Activated CD4-positive, CD25-positive, alpha-beta regulatory T cell treated with anti-CD3 and anti-CD28 coated beads, Interleukin-2, amount 50 U/mL, for 16 hours (primary cell): ENCODE data around the gene A1BG.
"Not testable (repeated sequence)": the region's sequence is repeated elsewhere in the genome, so short reads cannot be mapped to it uniquely, and the experiment has no call there.

Source experiments
- DNase-seq: peaks from one replicate; pipeline ENCODE4 v3.0.0-alpha.2; 2020; ENCODE audit warnings: low read depth, low spot score

The A1BG gene

DNA sequence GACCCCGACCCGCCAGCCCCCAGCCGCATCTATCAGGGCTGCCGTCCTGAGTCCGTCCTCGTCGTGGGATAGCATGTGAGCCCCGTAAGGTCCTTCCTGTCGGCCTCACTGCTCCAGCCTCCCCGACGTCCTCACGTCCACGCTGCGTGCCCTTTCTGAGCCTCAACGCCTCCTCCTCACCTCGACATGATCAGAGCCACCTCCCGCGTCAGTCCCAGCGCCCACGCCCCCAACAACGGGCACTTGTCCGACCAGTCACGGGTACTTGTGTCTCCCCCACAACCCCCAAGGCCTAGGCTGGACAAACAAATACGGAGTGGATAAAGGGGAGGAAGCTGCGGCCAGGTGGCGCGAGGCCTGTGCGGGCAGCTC is 8.6 kb upstream of the A1BG start:
- no peak for DNase-seq

DNA sequence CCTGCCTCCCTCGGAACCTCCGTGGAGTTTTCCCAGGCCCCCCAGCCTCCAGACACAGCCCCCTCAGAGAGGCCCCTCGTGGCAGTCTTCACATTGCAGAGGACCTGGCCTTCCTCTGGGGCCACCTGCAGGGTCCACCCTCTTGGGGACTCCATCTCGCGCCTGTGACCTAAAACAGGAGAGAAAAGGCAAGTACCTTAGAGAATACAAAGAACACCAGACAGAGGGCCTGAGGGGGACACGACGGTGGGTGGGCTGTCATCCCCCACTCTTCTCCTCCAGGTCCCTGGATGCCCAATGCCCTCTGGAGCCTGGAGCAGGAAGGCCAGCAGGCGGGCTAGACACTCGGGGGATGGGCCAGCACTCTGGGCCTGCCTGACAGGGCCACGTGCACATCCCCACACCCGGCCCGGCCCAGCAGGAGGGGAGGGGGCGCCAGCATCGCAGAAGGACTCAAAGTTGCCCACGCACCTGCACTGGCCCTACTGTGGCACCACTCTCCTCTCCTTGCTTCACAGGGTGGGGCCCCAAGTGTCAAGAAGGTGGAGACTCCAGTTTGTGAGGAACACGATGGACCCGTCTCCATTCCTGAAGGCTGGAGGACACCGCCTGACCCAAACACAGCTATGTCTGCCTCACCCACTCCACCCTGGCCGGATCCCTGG is 4.3 kb upstream of the A1BG start:
- no peak for DNase-seq

DNA sequence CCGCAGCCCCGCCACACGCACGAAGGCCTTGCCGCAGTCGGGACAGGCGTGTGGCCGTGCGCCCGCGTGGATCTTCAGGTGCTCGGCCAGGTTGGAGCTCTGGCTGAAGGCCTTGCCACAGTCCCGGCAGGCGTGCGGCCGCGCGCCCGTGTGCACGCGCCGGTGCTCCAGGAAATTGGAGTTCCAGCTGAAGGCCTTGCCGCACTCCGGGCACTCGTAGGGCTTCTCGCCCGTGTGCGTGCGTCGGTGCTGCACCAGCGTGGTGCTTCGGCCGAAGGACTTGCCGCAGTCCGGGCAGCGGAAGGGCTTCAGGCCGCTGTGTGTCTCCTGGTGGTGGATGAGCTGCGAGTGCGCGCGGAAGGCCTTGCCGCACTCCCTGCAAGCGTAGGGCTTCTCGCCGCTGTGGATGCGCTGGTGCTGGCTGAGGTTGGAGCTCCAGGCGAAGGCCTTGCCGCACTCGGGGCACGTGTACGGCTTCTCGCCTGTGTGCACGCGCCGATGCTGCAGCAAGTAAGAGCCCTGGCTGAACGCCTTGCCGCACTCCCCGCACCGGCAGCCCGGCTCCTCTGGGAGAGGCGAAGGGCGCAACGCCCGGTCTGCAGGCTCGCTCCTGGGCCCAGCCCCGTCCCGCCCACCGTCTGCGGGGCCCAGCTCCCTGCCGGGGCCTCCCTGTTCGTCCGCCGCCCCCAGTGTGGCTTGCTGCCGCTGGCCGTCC is 3.6 kb upstream of the A1BG start:
- DNase-seq, result no peak

DNA sequence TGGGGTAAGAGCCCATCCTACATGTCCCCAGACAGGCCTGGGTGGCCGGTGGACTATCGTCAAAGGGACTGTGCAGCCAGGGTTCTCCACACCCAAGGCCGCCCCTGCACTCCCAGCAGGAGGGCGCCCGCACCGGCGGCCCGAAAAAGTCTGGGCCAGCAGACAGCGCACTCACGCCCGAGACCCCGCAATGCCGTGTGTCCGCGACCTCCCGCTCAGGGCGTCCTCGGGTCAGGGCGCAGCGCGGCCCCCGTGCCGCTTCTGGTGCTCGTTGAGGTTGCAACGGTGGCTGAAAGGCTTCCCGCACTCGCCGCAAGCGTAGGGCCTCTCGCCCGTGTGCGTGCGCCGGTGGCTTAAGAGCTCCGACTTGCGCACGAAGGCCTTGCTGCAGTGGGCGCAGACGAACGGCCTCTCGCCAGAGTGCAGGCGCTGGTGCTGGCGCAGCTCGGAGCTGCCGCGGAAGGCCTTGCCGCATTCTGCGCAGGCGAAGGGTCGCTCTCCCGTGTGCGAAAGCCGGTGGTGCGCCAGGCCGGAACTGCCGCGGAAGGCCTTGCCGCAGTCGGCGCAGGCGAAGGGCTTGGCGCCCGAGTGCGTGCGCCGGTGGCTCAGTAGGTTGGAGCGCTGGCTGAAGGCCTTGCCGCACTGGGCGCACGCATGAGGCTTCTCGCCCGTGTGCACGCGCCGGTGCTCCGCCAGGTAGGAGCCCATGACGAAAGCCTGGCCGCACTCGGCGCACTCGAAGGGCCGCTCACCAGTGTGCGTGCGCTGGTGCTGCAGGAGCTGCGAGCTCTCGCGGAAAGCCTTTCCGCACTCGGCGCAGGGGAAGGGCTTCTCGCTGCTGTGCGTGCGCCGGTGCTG is 2.8 kb upstream of the A1BG start:
- DNase-seq, result no peak

DNA sequence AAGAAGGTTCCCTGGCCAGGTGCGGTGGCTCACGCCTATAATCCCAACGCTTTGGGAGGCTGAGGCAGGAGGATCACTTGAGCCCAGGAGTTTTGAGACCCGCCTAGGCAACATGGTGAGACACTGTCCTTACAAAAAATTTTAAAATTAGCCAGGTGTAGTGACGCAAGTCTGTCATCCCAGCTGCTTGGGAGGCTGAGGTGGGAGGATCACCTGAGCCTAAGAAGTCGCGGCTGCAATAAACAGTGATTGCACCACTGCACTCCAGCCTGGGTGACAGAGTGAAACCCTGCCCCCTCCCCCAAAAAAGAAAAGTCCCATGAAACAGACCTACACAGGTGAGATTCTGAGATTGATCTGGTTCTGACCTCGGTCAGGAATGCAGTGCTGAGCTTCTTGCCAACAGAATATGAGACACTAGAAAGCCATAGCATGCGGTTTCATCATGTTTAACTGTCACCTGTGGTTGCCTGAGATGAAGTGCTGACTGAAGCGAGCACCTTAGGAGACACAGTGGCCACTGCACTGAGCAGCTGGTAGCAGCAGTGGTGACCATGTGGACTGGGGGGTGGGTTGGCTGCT is 2.0 kb upstream of the A1BG start:
- no peak for DNase-seq

DNA sequence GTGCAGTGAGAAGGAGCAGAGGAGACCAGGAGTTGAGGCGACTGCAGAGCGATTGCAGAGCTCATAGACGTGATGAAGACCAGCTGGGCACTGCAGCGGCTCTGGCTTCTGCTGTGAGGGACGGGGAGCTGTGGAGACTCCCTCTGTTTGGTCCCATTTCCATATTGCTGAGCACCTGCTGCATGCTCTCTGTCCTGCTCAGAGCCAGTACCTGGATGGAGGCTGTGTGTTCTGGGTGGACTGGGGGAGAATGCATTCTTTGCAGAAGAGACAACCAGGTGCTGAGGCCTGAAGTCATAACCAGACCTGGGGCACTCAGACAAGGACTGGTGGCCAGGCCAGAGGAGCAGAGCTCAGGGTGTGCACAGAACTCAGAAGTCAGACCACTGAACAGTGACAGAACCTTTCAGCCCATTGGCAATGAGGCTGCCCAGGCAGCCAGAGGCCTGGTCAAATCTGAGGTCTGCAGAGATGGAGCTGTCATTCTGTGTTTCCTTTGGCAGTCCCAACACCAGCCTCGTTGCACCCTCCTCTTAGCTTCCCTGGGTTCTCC is 1.3 kb upstream of the A1BG start:
- DNase-seq, result no peak

DNA sequence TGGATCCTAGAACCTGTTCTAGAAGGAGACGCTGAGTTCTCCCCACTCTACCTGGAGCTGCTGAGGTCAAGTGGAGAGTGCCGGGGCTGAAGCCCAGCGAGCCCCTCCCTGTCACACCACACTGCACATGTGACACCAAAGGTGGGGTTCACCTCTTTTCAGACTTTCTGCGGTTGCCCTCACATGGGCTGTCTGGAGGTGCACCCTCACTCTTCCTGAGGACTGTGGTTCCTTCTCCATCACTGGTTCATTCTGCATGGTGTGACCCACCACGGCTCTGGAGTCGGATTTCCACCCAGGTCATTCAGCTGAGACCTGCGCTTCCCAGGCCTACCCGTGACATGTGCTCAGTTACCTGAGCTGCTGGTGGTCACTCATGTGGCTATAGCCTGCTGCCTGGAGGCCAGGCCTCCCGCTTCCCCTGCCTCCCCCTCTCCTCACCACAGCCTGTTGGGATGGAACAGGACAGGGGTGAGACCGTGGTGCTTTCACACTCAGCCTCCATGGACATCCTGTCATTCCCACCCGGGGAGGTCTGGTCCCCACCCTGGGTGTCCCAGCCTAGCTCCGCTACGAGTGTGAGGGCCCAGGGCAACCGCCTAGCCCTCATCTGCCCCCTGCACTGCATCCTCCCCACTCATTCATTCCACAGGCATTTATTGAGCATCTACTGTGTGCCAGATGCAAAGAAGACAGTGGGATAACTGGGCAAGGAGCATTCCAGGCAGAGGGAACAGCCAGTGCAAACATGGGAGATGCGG is 605 bp upstream of the A1BG start:
- no peak for DNase-seq

DNA sequence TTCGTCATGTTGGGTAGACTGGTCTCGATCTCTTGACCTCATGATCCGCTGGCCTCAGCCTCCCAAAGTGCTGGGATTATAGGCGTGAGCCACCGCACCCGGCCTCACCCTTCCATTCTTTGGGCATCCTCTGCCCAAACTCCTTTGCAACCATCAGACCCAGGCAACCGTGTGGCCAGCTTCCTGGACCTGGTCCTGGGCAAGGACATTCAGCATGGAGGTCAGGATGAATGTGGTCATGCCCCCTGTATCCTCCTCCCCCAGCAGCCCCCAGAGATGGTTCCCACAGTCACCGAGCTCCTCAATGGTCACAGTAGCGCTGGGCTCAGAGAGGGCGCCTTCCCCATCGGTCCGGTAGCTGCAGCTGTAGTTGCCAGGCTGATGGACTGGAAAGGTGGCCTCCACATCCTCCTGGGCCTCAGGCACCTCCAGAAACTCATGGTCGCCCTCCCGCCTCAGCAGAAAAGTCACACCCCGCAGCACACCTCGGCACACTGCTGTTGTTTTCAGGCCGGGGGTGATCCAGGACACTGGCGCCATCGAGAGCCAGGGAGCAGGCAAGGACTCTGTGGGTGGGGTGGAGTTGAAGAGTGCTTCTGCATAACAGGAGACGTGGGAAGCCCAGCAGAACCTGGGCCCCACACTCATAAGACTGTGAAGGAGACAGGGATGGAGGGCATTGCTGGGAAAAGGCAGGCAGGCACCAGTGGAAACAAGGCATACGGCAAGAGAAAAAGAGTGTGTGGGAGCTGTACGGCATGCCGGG is 1.1 kb downstream of the A1BG start:
- DNase-seq, result no peak

DNA sequence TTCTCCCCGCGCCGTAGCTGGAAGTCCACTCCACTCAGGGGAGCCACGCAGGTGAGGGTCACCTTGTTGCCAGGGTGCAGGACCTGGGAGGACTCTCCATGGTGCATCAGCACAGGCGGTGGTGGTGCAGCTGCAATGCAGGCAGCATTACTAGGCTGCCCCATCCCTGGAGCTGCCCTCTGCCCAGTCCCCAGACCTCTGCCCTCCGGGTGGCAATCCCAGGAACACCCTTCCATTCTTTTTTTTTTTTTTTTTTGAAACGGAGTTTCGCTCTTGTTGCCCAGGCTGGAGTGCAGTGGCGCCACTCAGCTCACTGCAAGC is 1.8 kb downstream of the A1BG start:
- DNase-seq, result no peak

DNA sequence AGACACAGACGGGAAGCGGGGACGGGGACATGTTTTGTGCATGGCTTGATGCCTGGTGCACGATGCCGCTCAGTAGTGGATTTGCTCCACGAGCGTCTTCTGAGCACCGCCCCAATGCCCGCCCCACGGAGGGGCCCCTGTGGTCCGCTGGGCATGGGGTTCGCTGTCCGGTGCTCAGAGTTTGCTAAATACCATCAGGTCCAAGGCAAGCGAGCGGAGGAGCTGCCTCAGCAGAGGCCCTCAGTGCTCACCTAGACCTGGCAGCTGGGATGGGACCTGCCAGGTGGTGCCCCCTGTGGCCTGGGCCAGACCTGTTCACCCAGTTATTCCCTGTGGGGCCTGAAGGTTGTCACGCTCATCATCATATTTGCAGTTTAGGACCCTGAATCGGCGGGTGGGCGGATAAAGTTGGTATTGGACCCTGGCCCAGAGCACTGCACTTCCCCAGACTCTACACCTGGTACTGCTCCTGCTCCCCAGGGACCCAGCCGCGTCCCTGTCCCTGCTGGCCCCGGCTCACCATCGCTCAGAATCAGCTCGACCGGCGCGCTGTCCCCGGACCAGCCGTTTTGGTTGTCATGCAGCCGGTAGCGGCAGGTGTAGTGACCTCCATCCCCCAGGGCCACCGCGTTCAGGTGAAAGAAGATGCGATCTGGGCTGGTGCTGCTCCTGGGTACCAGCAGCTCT is 2.3 kb downstream of the A1BG start:
- DNase-seq, result no peak

DNA sequence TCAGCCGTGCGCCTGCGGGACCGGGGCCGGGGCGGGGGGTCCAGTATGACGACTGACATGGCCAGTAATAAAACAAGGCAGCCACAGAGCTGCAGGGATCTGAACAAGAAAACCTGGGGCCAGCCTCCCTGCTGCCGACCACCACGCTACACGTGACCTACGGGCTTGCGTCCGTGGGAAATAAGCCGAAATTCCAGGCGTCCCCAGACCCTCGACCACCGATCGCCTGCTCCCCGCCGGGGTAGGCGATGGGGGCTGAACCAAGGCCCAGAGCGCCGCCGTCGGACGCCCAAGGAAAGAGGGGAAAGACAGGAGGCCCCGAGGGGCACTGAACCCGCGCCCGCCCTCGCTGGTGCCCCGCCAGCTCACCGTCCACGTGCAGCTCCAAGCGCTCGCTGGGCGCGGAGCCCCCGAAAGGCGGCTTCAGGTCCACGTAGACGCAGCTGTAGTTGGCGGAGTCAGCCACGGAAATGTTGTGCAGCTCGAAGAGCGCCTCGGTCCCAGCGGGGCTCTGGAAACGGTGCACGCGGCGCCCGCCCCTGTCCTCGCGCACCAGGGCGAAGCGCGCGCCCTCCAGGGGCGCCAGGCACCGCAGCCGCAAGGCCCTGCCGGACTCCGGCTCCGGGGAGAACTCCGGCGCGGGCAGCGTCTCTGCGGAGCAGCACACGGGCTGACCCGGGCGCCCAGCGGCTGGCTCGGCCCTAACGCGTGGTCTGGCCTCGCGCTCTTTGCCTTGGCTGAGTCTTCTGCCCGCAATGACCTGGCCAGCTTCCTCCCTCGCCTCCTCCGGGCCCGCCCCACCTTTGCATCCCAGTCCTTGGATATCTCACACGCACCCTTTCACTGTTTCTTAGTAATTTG is 3.1 kb downstream of the A1BG start:
- DNase-seq, result no peak

DNA sequence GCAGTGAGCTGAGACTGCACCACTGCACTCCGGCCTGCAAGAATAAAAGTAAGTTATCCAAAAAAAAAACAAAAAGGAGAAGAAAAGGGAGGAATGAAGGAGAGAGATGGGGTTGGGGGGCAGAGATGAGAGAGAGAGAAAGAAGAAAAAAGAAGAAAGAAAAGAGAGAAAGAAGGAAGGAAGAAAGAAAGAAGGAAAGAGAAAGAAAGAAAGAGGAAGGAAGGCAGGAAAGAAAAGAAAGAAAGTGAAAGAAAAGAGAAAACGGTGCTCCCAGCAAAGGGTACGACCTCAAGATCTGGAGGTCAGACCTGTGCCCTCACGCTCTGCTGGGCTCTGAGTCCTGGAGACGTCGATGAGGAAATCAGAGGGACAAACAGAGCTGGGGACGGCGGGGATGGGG is 3.7 kb downstream of the A1BG start:
- no peak for DNase-seq

DNA sequence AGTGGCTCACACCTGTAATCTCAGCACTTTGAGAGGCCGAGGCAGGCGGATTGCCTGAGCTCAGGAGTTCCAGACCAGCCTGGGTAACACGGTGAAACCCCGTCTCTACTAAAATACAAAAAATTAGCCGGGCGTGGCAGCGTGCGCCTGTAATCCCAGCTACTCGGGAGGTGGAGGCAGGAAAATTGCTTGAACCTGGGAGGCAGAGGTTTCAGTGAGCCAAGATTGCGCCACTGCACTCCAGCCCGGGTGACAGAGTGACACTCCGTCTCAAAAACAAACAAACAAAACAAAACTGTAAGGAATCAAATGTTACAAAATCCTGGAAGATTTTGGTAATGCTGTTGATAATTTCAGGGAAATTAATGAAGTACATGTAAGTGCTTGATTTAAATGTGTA is 5.2 kb downstream of the A1BG start:
- DNase-seq, result not testable (repeated sequence)

DNA sequence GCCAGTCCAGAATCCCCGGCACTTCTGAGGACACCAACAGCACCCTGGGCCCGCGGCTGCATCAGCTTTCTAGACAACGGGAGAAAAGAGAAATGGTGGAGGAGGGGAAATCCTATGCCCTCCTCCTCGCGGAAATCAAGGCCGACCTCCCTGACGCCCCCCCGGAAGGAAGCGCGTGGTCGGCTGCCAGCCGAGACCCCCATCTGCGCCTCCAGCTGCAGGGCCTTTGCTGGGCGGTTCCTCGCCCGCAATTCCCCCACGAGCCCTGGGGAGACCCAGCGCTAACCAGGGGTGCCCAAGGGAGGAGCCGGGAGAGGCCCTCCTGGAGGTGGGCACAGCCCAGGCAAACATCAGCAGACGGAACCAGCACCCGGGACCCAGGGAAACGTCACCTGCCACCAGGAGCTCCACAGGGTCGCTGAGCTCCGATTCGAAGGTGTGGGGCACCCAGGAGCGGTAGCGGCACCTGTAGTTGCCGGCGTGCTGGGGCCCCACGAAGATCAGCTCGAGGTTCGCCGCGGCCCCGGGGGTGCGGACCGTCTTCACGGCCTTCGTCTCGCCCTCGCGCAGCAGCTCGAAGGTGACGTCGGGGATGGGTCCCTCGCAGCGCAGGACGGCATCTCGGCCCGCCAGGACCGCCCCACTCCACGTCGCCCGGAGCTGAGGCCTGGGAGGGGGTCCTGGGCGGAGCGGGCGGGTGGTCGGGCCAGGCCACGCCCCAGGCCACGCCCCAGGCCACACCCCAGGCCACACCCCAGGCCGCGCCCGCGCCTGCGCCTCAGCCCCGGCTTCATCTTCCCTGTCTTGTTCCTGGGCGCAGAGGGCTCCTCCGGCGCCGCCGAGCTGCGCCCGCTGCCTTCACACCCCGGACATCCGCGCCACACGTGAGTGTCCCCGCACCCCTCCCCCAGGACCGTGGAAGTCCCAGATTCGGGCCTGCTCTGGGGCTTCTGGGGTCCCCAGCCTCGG is 6.0 kb downstream of the A1BG start:
- no peak for DNase-seq

DNA sequence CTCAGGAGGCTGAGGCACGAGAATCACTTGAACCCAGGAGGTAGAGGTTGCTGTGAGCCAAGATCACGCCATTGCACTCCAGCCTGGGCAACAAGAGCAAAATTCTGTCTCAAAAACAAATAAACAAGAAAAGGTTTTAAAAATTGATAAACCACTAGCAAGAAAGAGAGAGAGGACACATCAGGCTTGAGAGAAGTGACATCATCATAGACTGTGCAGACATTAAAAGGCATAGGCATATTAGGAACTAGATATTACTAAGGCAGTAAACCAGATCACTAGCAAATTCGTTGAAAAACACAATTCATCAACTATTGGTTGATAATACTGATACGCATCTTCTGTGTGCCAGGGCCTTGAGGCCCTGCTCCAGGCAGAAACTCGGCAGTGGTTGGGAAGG is 7.7 kb downstream of the A1BG start:
- DNase-seq, result no peak

DNA sequence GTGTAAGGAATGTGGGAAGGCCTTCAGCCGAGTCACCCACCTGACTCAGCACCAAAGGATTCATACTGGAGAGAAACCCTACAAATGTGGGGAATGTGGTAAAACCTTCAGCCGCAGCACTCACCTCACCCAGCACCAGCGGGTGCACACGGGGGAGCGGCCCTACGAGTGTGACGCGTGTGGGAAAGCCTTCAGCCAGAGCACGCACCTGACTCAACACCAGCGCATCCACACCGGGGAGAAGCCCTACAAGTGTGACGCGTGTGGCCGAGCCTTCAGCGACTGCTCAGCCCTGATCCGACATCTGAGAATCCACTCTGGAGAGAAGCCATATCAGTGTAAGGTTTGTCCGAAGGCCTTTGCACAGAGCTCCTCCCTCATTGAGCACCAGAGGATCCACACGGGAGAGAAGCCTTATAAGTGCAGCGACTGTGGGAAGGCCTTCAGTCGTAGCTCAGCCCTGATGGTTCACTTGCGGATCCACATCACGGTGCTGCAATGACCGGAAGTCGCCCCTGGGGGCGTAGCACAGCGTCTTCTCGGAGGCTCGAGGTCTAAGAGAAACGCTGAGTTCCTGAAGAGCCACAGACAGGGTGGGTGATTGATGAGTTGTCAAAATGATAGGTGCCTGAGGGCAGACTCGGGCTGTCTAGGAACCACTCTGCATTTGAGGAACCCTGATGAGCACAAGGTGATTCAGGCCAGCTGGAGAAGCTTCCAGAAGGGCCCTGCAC is 14.3 kb downstream of the A1BG start:
- DNase-seq, result no peak

DNA sequence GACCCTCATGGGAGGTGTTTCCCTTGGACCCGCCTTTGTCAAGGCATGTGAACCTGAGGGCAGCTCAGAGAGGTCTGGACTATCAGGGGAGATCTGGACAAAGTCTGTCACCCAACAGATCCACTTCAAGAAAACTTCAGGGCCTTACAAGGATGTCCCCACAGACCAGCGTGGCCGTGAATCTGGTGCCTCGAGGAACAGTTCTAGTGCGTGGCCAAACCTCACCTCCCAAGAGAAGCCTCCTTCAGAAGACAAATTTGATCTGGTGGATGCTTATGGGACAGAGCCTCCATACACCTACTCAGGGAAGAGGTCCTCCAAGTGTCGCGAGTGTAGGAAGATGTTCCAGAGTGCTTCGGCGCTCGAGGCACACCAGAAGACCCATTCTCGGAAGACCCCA is 15.0 kb downstream of the A1BG start:
- no peak for DNase-seq
